ENCODE results near the gene CACNA1B.

GRCh38 chr9:138068601-138069035, 191.0 kb downstream of the CACNA1B start:
- no peak for TF ChIP-seq CTCF (IDR thresholded peaks at IDR 0.05; ENCODE audit: borderline replicate concordance, extremely low read depth, low read length, poor library complexity, severe bottlenecking)
- no peak for TF ChIP-seq EZH2 (IDR thresholded peaks at IDR 0.05; ENCODE audit: borderline replicate concordance, low read depth, low read length, severe bottlenecking)
